Caco-2 (cell line): Measurements from ENCODE around the gene EMC10. TPM values are rescaled to one million over a fixed set of nuclear protein-coding genes. Genes with fewer than 3 reads are reported as not detected.

Source experiments
- BruUV-seq: library from RNA; stranded (reverse); fragments of 400-500 nt; replicated peaks from 2 replicates; lab custom pipeline; 2021; lab: Mats Ljungman, UMichigan
- CTCF ChIA-PET: fragments of 300-600 bp; sonication (Branson Sonifier 250); formaldehyde crosslinking; loops from one replicate; lab custom pipeline; 2022; ENCODE audit warnings: antibody characterized with exemption; lab: Charles Lee
- POLR2A ChIA-PET: fragments of 300-600 bp; sonication (Branson Sonifier 250); formaldehyde crosslinking; loops from one replicate; lab custom pipeline; 2022; ENCODE audit warnings: antibody characterized with exemption; lab: Charles Lee
- DNase-seq, 2 experiments: peaks; one replicate each; pipeline versions ENCODE4 v3.0.0 to v3.0.0-alpha.2; 2020 to 2022
- H3K27me3 ChIP-seq: replicated peaks from 2 replicates; pipeline ENCODE4 v1.6.0; 2011; ENCODE audit warnings: low read length; ENCODE audit not compliant: control insufficient read depth, insufficient read depth
- H3K36me3 ChIP-seq: 2 replicates; pipeline ENCODE4 v1.5.1; 2011; ENCODE audit warnings: low read length; ENCODE audit not compliant: control insufficient read depth, insufficient read depth
- H3K4me1 ChIP-seq: fragments of 250-450 bp; sonication (Bioruptor Pico); 2 replicates; pipeline ENCODE4 v1.5.1; 2020; ENCODE audit warnings: mild to moderate bottlenecking
- H3K4me3 ChIP-seq: 2 replicates; pipeline ENCODE4 v1.5.1; 2011; ENCODE audit warnings: low read depth, mild to moderate bottlenecking, control low read depth, low read length
- H3K9me3 ChIP-seq: fragments of 250-450 bp; sonication (Bioruptor Pico); 2 replicates; pipeline ENCODE4 v1.5.1; 2020; ENCODE audit warnings: mild to moderate bottlenecking, moderate library complexity
- H3K27ac Mint-ChIP-seq: one replicate; pipeline ENCODE4 v1.8.0; 2022; ENCODE audit warnings: mixed read lengths; ENCODE audit not compliant: unreplicated experiment
- H3K27me3 Mint-ChIP-seq: one replicate; pipeline ENCODE4 v1.8.0; 2022; ENCODE audit warnings: mixed read lengths; ENCODE audit not compliant: insufficient read depth, unreplicated experiment
- H3K36me3 Mint-ChIP-seq: one replicate; pipeline ENCODE4 v1.8.0; 2022; ENCODE audit warnings: mild to moderate bottlenecking, mixed read lengths; ENCODE audit not compliant: insufficient read depth, unreplicated experiment
- H3K4me1 Mint-ChIP-seq: one replicate; pipeline ENCODE4 v1.8.0; 2022; ENCODE audit warnings: low read depth, mixed read lengths; ENCODE audit not compliant: unreplicated experiment
- H3K4me3 Mint-ChIP-seq: one replicate; pipeline ENCODE4 v1.8.0; 2022; ENCODE audit warnings: mild to moderate bottlenecking, moderate library complexity, mixed read lengths; ENCODE audit not compliant: unreplicated experiment
- H3K9me3 Mint-ChIP-seq: one replicate; pipeline ENCODE4 v1.8.0; 2022; ENCODE audit warnings: mixed read lengths; ENCODE audit not compliant: unreplicated experiment
- CTCF ChIP-seq, 2 experiments: fragments of 200-600 bp in 1 of 2; IDR thresholded peaks; 1 replicate in 1 of 2; 2 replicates in 1 of 2; pipeline versions ENCODE4 v1.5.1 to v1.8.0; 2011 to 2022; ENCODE audit warnings: antibody characterized with exemption in 1 of 2, control low read depth in 1 of 2, inconsistent platforms in 1 of 2, low read depth in 1 of 2, low read length in 1 of 2, mild to moderate bottlenecking in 1 of 2, moderate library complexity in 1 of 2; ENCODE audit not compliant: insufficient read depth in 1 of 2, severe bottlenecking in 1 of 2, unreplicated experiment in 1 of 2
- intact Hi-C: fragments of 100-400 bp; cut with micrococcal nuclease; formaldehyde crosslinking; loops from one replicate; pipeline ENCODE4 v1.10.0; 2022; ENCODE audit not compliant: unreplicated experiment
- total RNA-seq: library from RNA; stranded (reverse); gene quantifications from 2 replicates; pipeline ENCODE4 v1.2.3, GENCODE V29; 2022

EMC10 gene
- total RNA-seq, 1 experiment from 2014 or later = 42.9 TPM

GRCh38 chr19:50494186-50495019 lies 18.1 kb downstream of the EMC10 start:
- ChIA-PET CTCF (interaction anchor here (0.7 kb wide), 1 partner anchor 17 kb away, joined by 3 read pairs; no protein-coding TSS in a partner anchor), POLR2A (no interaction called here)
- Mint-ChIP-seq H3K36me3 (peaks cover 2% of the 10 kb centered on the region), H3K9me3 (no peaks in the 10 kb centered on the region), H3K27ac (no peak overlapping the region), H3K4me3 (no peak overlapping the region), H3K4me1 (peaks cover 10% of the 10 kb centered on the region), H3K27me3 (peaks cover 27% of the 10 kb centered on the region)
- intact Hi-C loops = no loop called here
- no peaks in the 10 kb centered on the region for H3K36me3 ChIP-seq
- no peak overlapping the region for H3K4me3 ChIP-seq
- no peak for TF ChIP-seq CTCF (IDR thresholded peaks at IDR 0.05; ENCODE audit: insufficient read depth in 1 of 2, low read depth in 1 of 2, low read length in 1 of 2, severe bottlenecking in 1 of 2, unreplicated experiment in 1 of 2)
- no peaks in the 10 kb centered on the region for H3K4me1 ChIP-seq
- no peaks in the 10 kb centered on the region for H3K27me3 ChIP-seq
- no peak for DNase-seq
- no peaks in the 10 kb centered on the region for H3K9me3 ChIP-seq
- no TSS peak for BruUV-seq

DNA sequence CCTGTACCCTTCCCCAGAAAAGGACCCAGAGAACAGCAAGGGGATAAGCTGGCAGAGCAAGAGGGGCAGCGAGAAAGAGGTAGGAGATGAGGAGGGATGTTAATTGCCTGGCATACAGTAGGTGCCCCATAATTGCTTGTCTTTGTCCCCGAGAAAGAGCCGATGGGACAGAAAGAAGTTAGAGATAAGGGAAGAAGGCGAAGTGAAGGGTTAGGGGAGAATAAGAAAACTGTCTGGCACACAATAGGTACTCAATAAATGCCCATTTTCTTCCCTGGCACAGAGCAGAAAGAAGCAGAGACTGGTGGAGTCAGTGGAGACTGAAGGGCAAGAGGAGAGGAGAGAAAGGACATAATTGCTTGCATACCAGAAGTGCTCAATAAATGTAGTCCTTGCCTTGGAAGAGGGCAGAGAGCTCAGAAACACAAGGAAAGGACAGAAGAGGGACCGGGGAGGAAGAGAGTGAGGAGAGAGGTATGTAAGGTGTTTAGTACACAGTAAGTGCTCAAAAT lies 18.8 kb downstream of the EMC10 start:
- H3K4me1 ChIP-seq = peaks cover under 1% of the 10 kb centered on the region
- intact Hi-C loops = no loop called here
- Mint-ChIP-seq H3K4me3 (no peak overlapping the region), H3K36me3 (no peaks in the 10 kb centered on the region), H3K4me1 (peaks cover 10% of the 10 kb centered on the region), H3K27me3 (peaks cover 24% of the 10 kb centered on the region), H3K9me3 (no peaks in the 10 kb centered on the region), H3K27ac (no peak overlapping the region)
- no peak for DNase-seq
- H3K36me3 ChIP-seq = no peaks in the 10 kb centered on the region
- TF ChIP-seq CTCF (IDR thresholded peaks at IDR 0.05; ENCODE audit: insufficient read depth in 1 of 2, low read depth in 1 of 2, low read length in 1 of 2, severe bottlenecking in 1 of 2, unreplicated experiment in 1 of 2) = no peak
- CTCF ChIA-PET = no interaction called here
- H3K4me3 ChIP-seq = no peak overlapping the region
- H3K27me3 ChIP-seq = no peaks in the 10 kb centered on the region
- BruUV-seq = no TSS peak
- no peaks in the 10 kb centered on the region for H3K9me3 ChIP-seq
- POLR2A ChIA-PET = no interaction called here

- peak in 1 of 2 experiments; percentile 21 for DNase-seq
- H3K9me3 ChIP-seq = no peaks in the 10 kb centered on the region
- H3K4me1 ChIP-seq = peaks cover 14% of the 10 kb centered on the region
- no TSS peak for BruUV-seq
- no peaks in the 10 kb centered on the region for H3K9me3 Mint-ChIP-seq
- H3K36me3 ChIP-seq = no peaks in the 10 kb centered on the region
- H3K27me3 ChIP-seq = no peaks in the 10 kb centered on the region
- intact Hi-C loops = no loop called here
- no peak overlapping the region for H3K4me3 Mint-ChIP-seq
- peaks cover 15% of the 10 kb centered on the region for H3K4me1 Mint-ChIP-seq
- no peaks in the 10 kb centered on the region for H3K36me3 Mint-ChIP-seq
- CTCF ChIA-PET = no interaction called here
- H3K27ac Mint-ChIP-seq = no peak overlapping the region
- POLR2A ChIA-PET = no interaction called here
- peaks cover 19% of the 10 kb centered on the region for H3K27me3 Mint-ChIP-seq
- no peak for TF ChIP-seq CTCF (IDR thresholded peaks at IDR 0.05; ENCODE audit: insufficient read depth in 1 of 2, low read depth in 1 of 2, low read length in 1 of 2, severe bottlenecking in 1 of 2, unreplicated experiment in 1 of 2)
- no peak overlapping the region for H3K4me3 ChIP-seq
These were observed 20.1 kb downstream of the EMC10 start for GRCh38 chr19:50496189-50497021.
